ENCODE results near the gene EPS8L2. TPM values are rescaled to one million over a fixed set of nuclear protein-coding genes. Genes with fewer than 3 reads are reported as not detected.

The EPS8L2 gene
- total and polyA plus RNA-seq, 2 of the 13 experiments (the other 11 are each of a cell fraction or from before 2014, with no cell fraction given): 89.3 to 416 TPM

GRCh38 chr11:656866-657265 lies 49.2 kb upstream of the EPS8L2 start:
- Histone ChIP-seq H3K4me1 (ENCODE audit: insufficient read depth, low read length) (peaks cover 47% of the 10 kb centered on the region), H3K36me3 (replicated peaks in 1 of 2; ENCODE audit: control insufficient read depth in 1 of 2, insufficient read depth in 2 of 2, low read length in 2 of 2) (peaks cover 16 to 32% of the 10 kb centered on the region in 2 experiments; a peak in 4 of 5 replicates), H3K4me2 (ENCODE audit: low read depth, low read length) (no peak overlapping the region), H3K9ac (ENCODE audit: insufficient read depth, low read depth, low read length) (no peak overlapping the region), H4K20me1 (ENCODE audit: insufficient read depth, low read length) (peaks cover 13% of the 10 kb centered on the region; the same call in 1 of the 2 replicates), H3K79me2 (ENCODE audit: insufficient read depth, low read length) (no peaks in the 10 kb centered on the region), H2AFZ (ENCODE audit: low read length) (no peak overlapping the region), H3K27ac (ENCODE audit: extremely low read length, insufficient read depth, low read length) (peak overlapping the region; percentile 60), H3K4me3 (replicated peaks in 1 of 3; ENCODE audit: insufficient read depth in 1 of 3, low read depth in 2 of 3, low read length in 3 of 3) (no peak overlapping the region), H3K9me3 (ENCODE audit: low read length) (no peaks in the 10 kb centered on the region), H3K27me3 (ENCODE audit: control insufficient read depth in 1 of 2, insufficient read depth in 2 of 2, low read length in 2 of 2) (no peaks in the 10 kb centered on the region)
- FAIRE-seq (no peak), DNase-seq (ENCODE audit: low spot score) (no peak), ATAC-seq (no peak)
- 84% methylated on average over 6 of the region's 7 CpGs for WGBS (ENCODE audit: low lambda C conversion rate)
- intact Hi-C loops (cut with micrococcal nuclease; ENCODE audit: unreplicated experiment) (loop anchor here (10.0 kb wide), 1 partner anchor 48 kb away; the partner anchor contains the start of gene EPS8L2), in situ Hi-C loops (cut with HindIII; ENCODE audit: extremely low pct_ligation_motif_present, low pct_unique_long_range_greater_than_20kb) (loop anchor here (5.0 kb wide), 1 partner anchor 70 kb away; no protein-coding TSS in a partner anchor)
- no TSS peak for BruUV-seq (replicated peaks)
- TF ChIP-seq ZNF335 (CRISPR knock-in tag; IDR thresholded peaks at IDR 0.05) (no peak), ZNF124 (CRISPR knock-in tag; IDR thresholded peaks at IDR 0.05) (no peak), IRF2 (CRISPR knock-in tag; IDR thresholded peaks at IDR 0.05) (no peak), SPEN (CRISPR knock-in tag; IDR thresholded peaks at IDR 0.05; ENCODE audit: low read depth) (no peak), SIX1 (CRISPR knock-in tag; IDR thresholded peaks at IDR 0.05; ENCODE audit: borderline replicate concordance) (no peak), RFXANK (CRISPR knock-in tag; IDR thresholded peaks at IDR 0.05) (no peak), SKIL (CRISPR knock-in tag; IDR thresholded peaks at IDR 0.05; ENCODE audit: borderline replicate concordance) (no peak), TOE1 (CRISPR knock-in tag; IDR thresholded peaks at IDR 0.05) (no peak), PPARG (CRISPR knock-in tag; conservative IDR thresholded peaks at IDR 0.05) (no peak), ZNF746 (CRISPR knock-in tag; IDR thresholded peaks at IDR 0.05) (no peak), ZNF382 (CRISPR knock-in tag; IDR thresholded peaks at IDR 0.05; ENCODE audit: borderline replicate concordance) (no peak), TSC22D2 (CRISPR knock-in tag; IDR thresholded peaks at IDR 0.05; ENCODE audit: borderline replicate concordance) (no peak), ZKSCAN8 (CRISPR knock-in tag; IDR thresholded peaks at IDR 0.05; ENCODE audit: borderline replicate concordance) (no peak), RFX1 (IDR thresholded peaks at IDR 0.05) (no peak), ZNF710 (CRISPR knock-in tag; IDR thresholded peaks at IDR 0.05; ENCODE audit: borderline replicate concordance) (no peak)
- TF ChIP-seq, protein P1, sequence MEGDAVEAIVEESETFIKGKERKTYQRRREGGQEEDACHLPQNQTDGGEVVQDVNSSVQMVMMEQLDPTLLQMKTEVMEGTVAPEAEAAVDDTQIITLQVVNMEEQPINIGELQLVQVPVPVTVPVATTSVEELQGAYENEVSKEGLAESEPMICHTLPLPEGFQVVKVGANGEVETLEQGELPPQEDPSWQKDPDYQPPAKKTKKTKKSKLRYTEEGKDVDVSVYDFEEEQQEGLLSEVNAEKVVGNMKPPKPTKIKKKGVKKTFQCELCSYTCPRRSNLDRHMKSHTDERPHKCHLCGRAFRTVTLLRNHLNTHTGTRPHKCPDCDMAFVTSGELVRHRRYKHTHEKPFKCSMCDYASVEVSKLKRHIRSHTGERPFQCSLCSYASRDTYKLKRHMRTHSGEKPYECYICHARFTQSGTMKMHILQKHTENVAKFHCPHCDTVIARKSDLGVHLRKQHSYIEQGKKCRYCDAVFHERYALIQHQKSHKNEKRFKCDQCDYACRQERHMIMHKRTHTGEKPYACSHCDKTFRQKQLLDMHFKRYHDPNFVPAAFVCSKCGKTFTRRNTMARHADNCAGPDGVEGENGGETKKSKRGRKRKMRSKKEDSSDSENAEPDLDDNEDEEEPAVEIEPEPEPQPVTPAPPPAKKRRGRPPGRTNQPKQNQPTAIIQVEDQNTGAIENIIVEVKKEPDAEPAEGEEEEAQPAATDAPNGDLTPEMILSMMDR (CRISPR knock-in tag; IDR thresholded peaks at IDR 0.05): no peak
- ChIA-PET CTCF (ENCODE audit: low intra/inter-chr PET ratio, low total read pairs) (no interaction called here), POLR2A (interaction anchor here (1.1 to 1.5 kb wide), 3 partner anchors 49 to 81 kb away, joined by 3 read pairs; partner anchors contain the start of genes EPS8L2 and PHRF1)

Measured in HepG2 (cell line).